GM12874 (cell line): Measurements from ENCODE around the gene LRGUK.

Experiments used
- TF ChIP-seq, protein P1 (sequence below): IDR thresholded peaks from 2 replicates; pipeline ENCODE4 v1.5.1; 2011; ENCODE audit warnings: low read depth, mild to moderate bottlenecking, control low read depth, low read length, moderate library complexity; ENCODE audit not compliant: insufficient read depth

LRGUK gene

DNA sequence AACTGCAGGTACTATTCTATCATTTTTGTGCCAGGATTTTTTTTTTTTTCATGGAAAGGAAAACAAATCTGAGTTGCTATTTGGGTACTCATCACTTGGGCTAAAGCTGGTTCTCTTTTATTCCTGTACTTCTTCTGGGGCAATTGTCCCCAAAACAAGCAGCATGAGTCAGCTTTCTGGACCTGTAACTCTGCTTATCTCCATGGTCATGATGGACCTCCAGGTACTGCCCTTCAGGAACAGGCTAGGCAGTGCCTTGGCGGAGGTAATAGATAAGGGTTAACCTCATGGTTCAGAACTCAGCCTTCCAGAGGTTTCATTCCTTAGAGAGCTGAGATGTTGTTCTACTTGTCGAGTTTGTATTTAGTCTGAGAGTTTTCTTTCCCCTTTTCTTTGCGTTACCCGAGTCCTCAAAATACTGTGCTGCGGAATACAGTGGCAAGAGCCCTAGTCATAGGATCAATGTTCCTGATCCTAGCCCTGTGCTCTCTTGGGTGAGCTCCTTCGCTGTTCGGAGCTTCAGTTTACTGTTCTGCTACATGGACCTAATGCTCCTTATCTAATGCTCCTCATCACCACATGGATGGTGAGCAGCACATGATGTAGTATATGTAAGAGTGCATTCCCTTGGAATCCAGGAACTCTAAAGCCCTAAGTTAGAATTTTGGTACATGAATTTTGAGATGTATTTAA is 74.6 kb downstream of the LRGUK start:
- TF ChIP-seq, protein P1, sequence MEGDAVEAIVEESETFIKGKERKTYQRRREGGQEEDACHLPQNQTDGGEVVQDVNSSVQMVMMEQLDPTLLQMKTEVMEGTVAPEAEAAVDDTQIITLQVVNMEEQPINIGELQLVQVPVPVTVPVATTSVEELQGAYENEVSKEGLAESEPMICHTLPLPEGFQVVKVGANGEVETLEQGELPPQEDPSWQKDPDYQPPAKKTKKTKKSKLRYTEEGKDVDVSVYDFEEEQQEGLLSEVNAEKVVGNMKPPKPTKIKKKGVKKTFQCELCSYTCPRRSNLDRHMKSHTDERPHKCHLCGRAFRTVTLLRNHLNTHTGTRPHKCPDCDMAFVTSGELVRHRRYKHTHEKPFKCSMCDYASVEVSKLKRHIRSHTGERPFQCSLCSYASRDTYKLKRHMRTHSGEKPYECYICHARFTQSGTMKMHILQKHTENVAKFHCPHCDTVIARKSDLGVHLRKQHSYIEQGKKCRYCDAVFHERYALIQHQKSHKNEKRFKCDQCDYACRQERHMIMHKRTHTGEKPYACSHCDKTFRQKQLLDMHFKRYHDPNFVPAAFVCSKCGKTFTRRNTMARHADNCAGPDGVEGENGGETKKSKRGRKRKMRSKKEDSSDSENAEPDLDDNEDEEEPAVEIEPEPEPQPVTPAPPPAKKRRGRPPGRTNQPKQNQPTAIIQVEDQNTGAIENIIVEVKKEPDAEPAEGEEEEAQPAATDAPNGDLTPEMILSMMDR = no peak

- TF ChIP-seq, protein P1 = no peak
These were observed 76.2 kb downstream of the LRGUK start for GRCh38 chr7:134203186-134203889.

- TF ChIP-seq, protein P1 = no peak
These were observed 82.3 kb downstream of the LRGUK start for GRCh38 chr7:134209322-134210015.

GRCh38 chr7:134210227-134210626 is 83.1 kb downstream of the LRGUK start:
- TF ChIP-seq, protein P1 = no peak

- TF ChIP-seq, protein P1 = no peak
These were observed 84.0 kb downstream of the LRGUK start for GRCh38 chr7:134210976-134211663.

DNA sequence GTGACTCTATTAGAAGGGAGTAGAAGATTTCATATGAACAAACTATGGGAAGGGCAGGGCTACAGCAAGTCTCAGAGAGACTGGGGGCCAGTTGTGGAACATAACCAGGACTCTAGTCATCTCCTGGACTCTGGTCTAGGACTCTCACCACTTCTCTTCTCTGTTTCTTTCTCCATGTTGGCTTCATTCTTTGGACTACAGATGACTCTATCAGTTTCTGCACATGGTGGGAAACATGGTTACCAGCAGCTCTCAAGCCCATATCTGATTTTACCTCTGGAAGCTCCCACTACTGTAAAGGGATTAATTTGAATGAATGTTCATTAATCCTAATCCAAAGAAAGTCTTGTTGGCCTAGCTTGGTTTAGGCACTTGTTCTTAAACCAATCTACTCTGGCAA is 84.7 kb downstream of the LRGUK start:
- TF ChIP-seq, protein P1 = no peak
